Right ventricle myocardium inferior (tissue), 1 donor: ENCODE data around the gene SMARCA2. TPM values are rescaled to one million over a fixed set of nuclear protein-coding genes. Genes with fewer than 3 reads are reported as not detected.

Experiments
- ATAC-seq: fragments of 200-7000 bp; cut with Tn5 transposase; one replicate; pipeline ENCODE4 v1.9.1; 2020; ENCODE audit warnings: mild to moderate bottlenecking, moderate library complexity
- DNase-seq: peaks from one replicate; pipeline ENCODE4 v3.0.0; 2021; ENCODE audit errors: missing footprints
- intact Hi-C: fragments of 100-400 bp; cut with DNase I; formaldehyde crosslinking; loops from one replicate; pipeline ENCODE4 v1.11.0; 2022
- total RNA-seq: library from RNA; stranded (reverse); fragmentation: NEBNext Ultra II Directional; extraction: Animal tissue kit (Norgen Biotek cat#: 25700); gene quantifications from one replicate; pipeline ENCODE4 v1.2.1, GENCODE V29; 2021
- donor health status: DM: no; HTN: yes; CAD: no; lungs with severe emphysema.

SMARCA2 gene
- total RNA-seq, 1 donor from 2014 or later = 98.4 TPM

- ATAC-seq (no peak), DNase-seq (no peak)
- intact Hi-C loops = no loop called here
These were observed 140.8 kb downstream of the SMARCA2 start for GRCh38 chr9:2155966-2156365.

GRCh38 chr9:2157277-2158110 is 142.3 kb downstream of the SMARCA2 start:
- peak; percentile 70 for ATAC-seq
- intact Hi-C loops = no loop called here
- no peak for DNase-seq

- DNase-seq (peak; percentile 86), ATAC-seq (peak; percentile 53)
- intact Hi-C loops = no loop called here
These were observed 143.0 kb downstream of the SMARCA2 start for GRCh38 chr9:2158111-2158610.

GRCh38 chr9:2158766-2159430 is 143.8 kb downstream of the SMARCA2 start:
- ATAC-seq (no peak), DNase-seq (no peak)
- intact Hi-C loops = loop anchor here (1.0 kb wide), 1 partner anchor 19 kb away; no protein-coding TSS in a partner anchor

- intact Hi-C loops = loop anchor here (1.0 kb wide), 1 partner anchor 19 kb away; no protein-coding TSS in a partner anchor
- DNase-seq (no peak), ATAC-seq (peak; percentile 30)
These were observed 144.6 kb downstream of the SMARCA2 start for GRCh38 chr9:2159521-2160454.

GRCh38 chr9:2161661-2162060 is 146.5 kb downstream of the SMARCA2 start:
- ATAC-seq (no peak), DNase-seq (no peak)
- intact Hi-C loops = no loop called here

- intact Hi-C loops = no loop called here
- no peak for ATAC-seq
These were observed 148.2 kb downstream of the SMARCA2 start for GRCh38 chr9:2163231-2163885.

GRCh38 chr9:2164268-2164667 is 149.1 kb downstream of the SMARCA2 start:
- no peak for DNase-seq
- no peak for ATAC-seq
- intact Hi-C loops = no loop called here

More at GRCh38 chr9:2163231-2163885, 148.2 kb downstream of the SMARCA2 start:
- DNase-seq = no peak

- intact Hi-C loops = no loop called here
- no peak for DNase-seq
- ATAC-seq = no peak
These were observed 151.1 kb downstream of the SMARCA2 start for GRCh38 chr9:2166203-2166602.

GRCh38 chr9:2169035-2169434 is 153.9 kb downstream of the SMARCA2 start:
- no peak for DNase-seq
- intact Hi-C loops = no loop called here
- peak; percentile 52 for ATAC-seq

GRCh38 chr9:2170722-2171121 is 155.6 kb downstream of the SMARCA2 start:
- ATAC-seq = no peak
- DNase-seq = no peak
- intact Hi-C loops = no loop called here

- intact Hi-C loops = no loop called here
- ATAC-seq (peak; percentile 49), DNase-seq (no peak)
These were observed 158.0 kb downstream of the SMARCA2 start for GRCh38 chr9:2173170-2173569.

GRCh38 chr9:2173861-2174260 is 158.7 kb downstream of the SMARCA2 start:
- ATAC-seq (no peak), DNase-seq (no peak)
- intact Hi-C loops = no loop called here

- intact Hi-C loops = no loop called here
- no peak for DNase-seq
- no peak for ATAC-seq
These were observed 159.2 kb downstream of the SMARCA2 start for GRCh38 chr9:2174306-2174705.

- ATAC-seq (no peak), DNase-seq (no peak)
- intact Hi-C loops = no loop called here
These were observed 159.8 kb downstream of the SMARCA2 start for GRCh38 chr9:2174911-2175310.

- intact Hi-C loops = no loop called here
- ATAC-seq (no peak), DNase-seq (no peak)
These were observed 162.0 kb downstream of the SMARCA2 start for GRCh38 chr9:2177121-2177520.

- intact Hi-C loops = loop anchor here (1.0 kb wide), 1 partner anchor 19 kb away; no protein-coding TSS in a partner anchor
- DNase-seq (no peak), ATAC-seq (no peak)
These were observed 163.0 kb downstream of the SMARCA2 start for GRCh38 chr9:2178034-2178734.

- ATAC-seq = no peak
- intact Hi-C loops = no loop called here
- no peak for DNase-seq
These were observed 164.4 kb downstream of the SMARCA2 start for GRCh38 chr9:2179567-2179966.
